ENCODE results near the gene CXCR4.

DNA sequence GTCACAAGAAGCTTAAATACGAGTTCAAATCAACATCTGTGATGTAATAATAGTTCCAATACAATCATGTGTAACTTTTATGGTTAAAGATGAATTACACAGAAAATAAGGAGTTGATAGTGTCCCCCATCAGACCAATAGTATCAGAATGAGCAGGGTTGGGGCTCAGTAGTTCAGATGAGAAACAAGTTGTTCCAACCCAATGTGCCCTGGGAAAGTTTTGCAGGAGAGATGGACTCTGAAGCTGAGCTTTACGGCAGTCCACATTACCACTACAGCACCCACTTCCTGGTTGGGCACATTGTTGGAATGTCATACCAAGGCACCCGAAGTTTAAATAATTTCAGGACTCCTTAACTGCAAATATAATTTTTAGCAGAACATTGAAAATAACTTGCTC, 12.1 kb upstream of the CXCR4 start:
- TF ChIP-seq CTCF (IDR thresholded peaks at IDR 0.05) (no peak), POLR2AphosphoS5 (IDR thresholded peaks at IDR 0.05; ENCODE audit: low read depth, low read length) (no peak), SIN3A (IDR thresholded peaks at IDR 0.05; ENCODE audit: borderline replicate concordance, insufficient read depth, low read depth, low read length) (no peak)
- TF ChIP-seq, protein P1, sequence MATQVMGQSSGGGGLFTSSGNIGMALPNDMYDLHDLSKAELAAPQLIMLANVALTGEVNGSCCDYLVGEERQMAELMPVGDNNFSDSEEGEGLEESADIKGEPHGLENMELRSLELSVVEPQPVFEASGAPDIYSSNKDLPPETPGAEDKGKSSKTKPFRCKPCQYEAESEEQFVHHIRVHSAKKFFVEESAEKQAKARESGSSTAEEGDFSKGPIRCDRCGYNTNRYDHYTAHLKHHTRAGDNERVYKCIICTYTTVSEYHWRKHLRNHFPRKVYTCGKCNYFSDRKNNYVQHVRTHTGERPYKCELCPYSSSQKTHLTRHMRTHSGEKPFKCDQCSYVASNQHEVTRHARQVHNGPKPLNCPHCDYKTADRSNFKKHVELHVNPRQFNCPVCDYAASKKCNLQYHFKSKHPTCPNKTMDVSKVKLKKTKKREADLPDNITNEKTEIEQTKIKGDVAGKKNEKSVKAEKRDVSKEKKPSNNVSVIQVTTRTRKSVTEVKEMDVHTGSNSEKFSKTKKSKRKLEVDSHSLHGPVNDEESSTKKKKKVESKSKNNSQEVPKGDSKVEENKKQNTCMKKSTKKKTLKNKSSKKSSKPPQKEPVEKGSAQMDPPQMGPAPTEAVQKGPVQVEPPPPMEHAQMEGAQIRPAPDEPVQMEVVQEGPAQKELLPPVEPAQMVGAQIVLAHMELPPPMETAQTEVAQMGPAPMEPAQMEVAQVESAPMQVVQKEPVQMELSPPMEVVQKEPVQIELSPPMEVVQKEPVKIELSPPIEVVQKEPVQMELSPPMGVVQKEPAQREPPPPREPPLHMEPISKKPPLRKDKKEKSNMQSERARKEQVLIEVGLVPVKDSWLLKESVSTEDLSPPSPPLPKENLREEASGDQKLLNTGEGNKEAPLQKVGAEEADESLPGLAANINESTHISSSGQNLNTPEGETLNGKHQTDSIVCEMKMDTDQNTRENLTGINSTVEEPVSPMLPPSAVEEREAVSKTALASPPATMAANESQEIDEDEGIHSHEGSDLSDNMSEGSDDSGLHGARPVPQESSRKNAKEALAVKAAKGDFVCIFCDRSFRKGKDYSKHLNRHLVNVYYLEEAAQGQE (IDR thresholded peaks at IDR 0.05; ENCODE audit: insufficient read depth in 1 of 2, low read depth in 2 of 2, low read length in 1 of 2) = no peak
